ENCODE results near the gene CSK.

Gene CSK

DNA sequence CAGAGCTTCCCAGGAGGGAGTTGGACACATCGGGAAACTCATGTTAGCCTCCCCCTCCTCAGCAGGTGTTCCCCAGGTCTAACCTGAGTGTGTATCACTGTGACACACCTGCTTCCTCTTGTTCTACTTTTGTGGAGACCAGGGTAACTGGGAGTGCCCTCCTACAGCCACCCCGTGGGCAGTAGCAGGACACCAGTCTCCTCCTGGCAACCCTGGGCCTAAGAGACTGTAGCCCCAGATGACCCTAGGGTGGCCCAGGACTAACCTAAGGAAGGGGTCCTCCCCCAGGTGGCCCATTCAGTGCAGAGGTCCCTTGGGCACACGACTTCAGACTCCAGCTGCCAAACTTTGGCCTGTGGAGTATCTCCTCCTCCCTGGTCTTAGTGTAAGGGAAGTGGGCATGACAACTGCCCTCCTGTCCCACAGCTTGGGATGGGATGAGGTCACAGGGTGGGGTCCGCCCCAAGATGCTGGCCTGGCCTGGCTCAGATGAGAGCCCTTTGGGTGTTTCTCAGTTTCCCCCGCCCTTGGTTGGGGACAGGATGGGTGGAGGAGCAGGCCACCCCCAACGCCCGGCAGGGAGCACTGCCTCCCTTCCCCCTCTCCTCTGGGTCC lies 4.8 kb downstream of the CSK start:
- no peak overlapping the region for H3K27ac ChIP-seq (ENCODE audit: low read depth, low read length)
- H4K12ac ChIP-seq (ENCODE audit: low read depth, low read length): no peak overlapping the region
- no CpG with 5 or more reads among the region's 7 CpGs for WGBS (ENCODE audit: extremely low coverage, insufficient coverage, insufficient read length)
- peaks cover 13 to 14% of the 10 kb centered on the region in 2 experiments for H3K4me1 ChIP-seq (ENCODE audit: control insufficient read depth in 1 of 2, insufficient read depth in 2 of 2, low read length in 2 of 2)
- H3K9ac ChIP-seq (ENCODE audit: low read length): no peak overlapping the region
- no peak overlapping the region for H2BK12ac ChIP-seq (ENCODE audit: low read length)
- no peaks in the 10 kb centered on the region for H3K9me3 ChIP-seq (ENCODE audit: insufficient read depth, low read depth, low read length)
- H3K27me3 ChIP-seq (ENCODE audit: insufficient read depth, low read length): no peaks in the 10 kb centered on the region
- H3K4me3 ChIP-seq (ENCODE audit: low read depth, low read length): no peak overlapping the region
- no peak overlapping the region for H3K4ac ChIP-seq (ENCODE audit: low read depth, low read length)
- H3K79me2 ChIP-seq (ENCODE audit: control insufficient read depth, insufficient read depth, low read length, poor library complexity): peaks cover 10% of the 10 kb centered on the region
- H3K79me1 ChIP-seq (ENCODE audit: low read length): peaks cover 7% of the 10 kb centered on the region
- H3K4me2 ChIP-seq (ENCODE audit: low read length): no peak overlapping the region
- peaks cover 3 to 8% of the 10 kb centered on the region in 2 experiments for H3K36me3 ChIP-seq (ENCODE audit: control insufficient read depth in 1 of 2, insufficient read depth in 2 of 2, low read length in 2 of 2)
- no peak overlapping the region for H2AK5ac ChIP-seq (ENCODE audit: low read length)
- no peak for DNase-seq
- H2BK5ac ChIP-seq (ENCODE audit: low read depth, low read length, poor library complexity): no peak overlapping the region
- no peak overlapping the region for H4K91ac ChIP-seq (ENCODE audit: low read depth, low read length)
- H2AFZ ChIP-seq (ENCODE audit: insufficient read depth, low read length, poor library complexity): no peak overlapping the region
- H2BK120ac ChIP-seq (ENCODE audit: insufficient read depth, low read length, poor library complexity): no peak overlapping the region
- no peak overlapping the region for H4K8ac ChIP-seq (ENCODE audit: low read depth, low read length)
- no peak overlapping the region for H3K18ac ChIP-seq (ENCODE audit: low read length)
- H3K23ac ChIP-seq (ENCODE audit: low read length): no peak overlapping the region
- no peak overlapping the region for H3K14ac ChIP-seq (ENCODE audit: low read length)

DNA sequence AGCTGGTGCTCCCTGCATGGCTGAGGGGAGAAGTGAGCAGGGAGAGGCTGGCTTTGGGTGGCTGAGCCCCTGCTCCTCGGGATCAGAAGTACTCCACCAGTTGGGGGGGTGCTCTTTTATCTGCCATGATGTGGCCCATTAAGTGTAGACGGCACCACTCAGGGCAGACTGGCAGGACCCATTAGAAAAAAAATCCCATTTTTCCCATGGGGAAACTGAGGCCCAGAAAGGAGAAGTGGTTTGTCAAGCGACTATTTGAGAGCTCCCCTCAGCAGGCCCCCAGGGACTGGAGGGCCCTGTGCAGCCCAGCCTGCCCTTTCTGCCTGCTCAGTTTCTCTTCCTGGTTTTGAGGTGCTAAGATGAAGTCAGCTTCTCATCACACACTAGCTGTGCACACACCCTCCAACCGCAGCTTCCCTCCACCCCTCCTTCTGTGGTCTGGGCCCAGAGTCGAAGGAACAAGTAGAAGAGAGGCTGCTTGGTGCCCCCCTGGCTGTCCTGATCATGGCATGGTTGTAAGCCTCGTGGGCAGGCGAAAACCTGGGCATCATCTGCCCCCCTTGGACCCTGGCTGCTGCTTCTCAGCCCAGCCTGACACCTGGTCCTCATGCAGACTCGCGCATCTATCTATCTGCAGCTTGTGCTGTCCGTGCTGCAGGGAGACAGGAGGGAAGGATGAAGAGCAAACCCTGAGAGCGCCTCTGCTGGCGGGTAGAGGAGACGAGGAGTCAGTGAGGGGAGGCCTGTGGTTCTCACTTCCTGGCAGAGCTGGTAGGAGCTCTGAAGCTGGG lies 5.6 kb downstream of the CSK start:
- no peak overlapping the region for H3K23ac ChIP-seq (ENCODE audit: low read length)
- no peak overlapping the region for H3K4ac ChIP-seq (ENCODE audit: low read depth, low read length)
- no peak overlapping the region for H2BK12ac ChIP-seq (ENCODE audit: low read length)
- H3K4me2 ChIP-seq (ENCODE audit: low read length): no peak overlapping the region
- H3K79me1 ChIP-seq (ENCODE audit: low read length): peaks cover 3% of the 10 kb centered on the region
- no peaks in the 10 kb centered on the region for H3K9me3 ChIP-seq (ENCODE audit: insufficient read depth, low read depth, low read length)
- H3K36me3 ChIP-seq (ENCODE audit: control insufficient read depth in 1 of 2, insufficient read depth in 2 of 2, low read length in 2 of 2): peaks cover 3 to 8% of the 10 kb centered on the region in 2 experiments
- H3K79me2 ChIP-seq (ENCODE audit: control insufficient read depth, insufficient read depth, low read length, poor library complexity): peaks cover 9% of the 10 kb centered on the region
- no peak overlapping the region for H2AFZ ChIP-seq (ENCODE audit: insufficient read depth, low read length, poor library complexity)
- H4K12ac ChIP-seq (ENCODE audit: low read depth, low read length): no peak overlapping the region
- H2BK120ac ChIP-seq (ENCODE audit: insufficient read depth, low read length, poor library complexity): no peak overlapping the region
- peak in 1 of 2 donors; percentile 42 for DNase-seq
- peaks cover 13 to 15% of the 10 kb centered on the region in 2 experiments for H3K4me1 ChIP-seq (ENCODE audit: control insufficient read depth in 1 of 2, insufficient read depth in 2 of 2, low read length in 2 of 2)
- H2AK5ac ChIP-seq (ENCODE audit: low read length): no peak overlapping the region
- no peaks in the 10 kb centered on the region for H3K27me3 ChIP-seq (ENCODE audit: insufficient read depth, low read length)
- no peak overlapping the region for H3K14ac ChIP-seq (ENCODE audit: low read length)
- H3K9ac ChIP-seq (ENCODE audit: low read length): no peak overlapping the region
- H4K91ac ChIP-seq (ENCODE audit: low read depth, low read length): no peak overlapping the region
- H2BK5ac ChIP-seq (ENCODE audit: low read depth, low read length, poor library complexity): no peak overlapping the region
- no peak overlapping the region for H3K4me3 ChIP-seq (ENCODE audit: low read depth, low read length)
- no CpG with 5 or more reads among the region's 13 CpGs for WGBS (ENCODE audit: extremely low coverage, insufficient coverage, insufficient read length)
- no peak overlapping the region for H4K8ac ChIP-seq (ENCODE audit: low read depth, low read length)
- no peak overlapping the region for H3K18ac ChIP-seq (ENCODE audit: low read length)
- H3K27ac ChIP-seq (ENCODE audit: low read depth, low read length): no peak overlapping the region

DNA sequence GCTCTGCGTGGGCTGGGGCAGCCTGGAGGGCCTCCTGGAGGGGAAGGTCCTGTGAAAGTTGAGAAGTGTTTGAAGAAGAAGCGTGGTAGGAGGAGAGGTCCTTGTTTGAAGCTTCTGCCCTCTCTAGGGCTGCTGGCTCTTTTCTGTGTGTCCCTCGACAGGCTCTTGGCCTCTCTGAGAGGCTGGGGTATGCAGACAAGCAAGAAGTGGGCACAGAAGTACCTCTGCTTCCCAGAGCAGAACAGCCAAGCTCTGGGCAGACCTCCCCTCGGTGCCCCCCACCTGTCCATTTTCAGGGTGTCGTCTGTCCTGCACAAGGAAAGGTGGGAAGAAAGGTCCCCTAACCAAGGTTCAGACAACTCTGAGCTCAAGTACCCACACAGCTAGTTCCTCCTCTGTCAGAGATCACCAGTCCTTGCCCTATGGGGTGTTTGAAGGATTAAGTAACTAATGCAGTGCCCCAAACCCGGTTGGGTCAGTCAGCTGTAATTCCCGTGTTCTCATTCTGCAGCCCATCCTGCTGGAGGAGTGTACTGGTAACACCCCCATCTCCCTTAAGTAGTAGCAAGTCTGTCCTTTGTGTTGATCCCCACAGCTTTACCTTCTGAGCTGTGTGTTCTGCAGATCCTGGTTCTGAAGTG lies 6.3 kb downstream of the CSK start:
- WGBS (ENCODE audit: extremely low coverage, insufficient coverage, insufficient read length): no CpG with 5 or more reads among the region's 7 CpGs

DNA sequence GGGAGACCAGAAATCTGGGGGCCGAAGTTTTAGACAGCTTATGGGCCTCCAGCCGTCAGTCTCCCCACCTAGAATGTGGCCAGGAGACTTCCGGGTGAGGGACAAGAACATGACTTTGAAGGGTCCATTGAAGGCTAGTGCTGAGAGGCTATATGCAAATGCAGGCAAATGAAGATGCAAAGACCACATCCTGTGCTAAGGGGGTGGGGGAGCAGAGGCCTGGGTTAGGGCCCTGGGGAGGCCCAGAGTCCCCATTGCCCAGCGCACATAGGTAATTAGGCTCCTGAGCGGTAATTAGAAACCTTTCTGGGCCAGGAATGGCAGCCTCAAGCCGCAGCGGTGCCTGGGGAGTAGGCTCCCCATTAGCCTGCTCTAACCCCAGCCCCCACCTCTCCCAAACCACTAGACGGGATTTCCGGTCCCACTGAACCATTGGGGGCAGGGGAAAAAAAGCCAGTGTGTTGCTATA lies 6.8 kb downstream of the CSK start:
- Histone ChIP-seq H3K4me1 (ENCODE audit: control insufficient read depth in 1 of 2, insufficient read depth in 2 of 2, low read length in 2 of 2) (peaks cover 4 to 8% of the 10 kb centered on the region in 2 experiments), H3K79me2 (ENCODE audit: control insufficient read depth, insufficient read depth, low read length, poor library complexity) (peaks cover under 1% of the 10 kb centered on the region), H2BK5ac (ENCODE audit: low read depth, low read length, poor library complexity) (no peak overlapping the region), H2AFZ (ENCODE audit: insufficient read depth, low read length, poor library complexity) (no peak overlapping the region), H3K27me3 (ENCODE audit: insufficient read depth, low read length) (no peaks in the 10 kb centered on the region), H3K18ac (ENCODE audit: low read length) (no peak overlapping the region), H3K79me1 (ENCODE audit: low read length) (no peaks in the 10 kb centered on the region), H2BK12ac (ENCODE audit: low read length) (no peak overlapping the region), H3K9me3 (ENCODE audit: insufficient read depth, low read depth, low read length) (peaks cover 1% of the 10 kb centered on the region), H4K8ac (ENCODE audit: low read depth, low read length) (no peak overlapping the region), H3K14ac (ENCODE audit: low read length) (no peak overlapping the region), H4K12ac (ENCODE audit: low read depth, low read length) (no peak overlapping the region), H3K9ac (ENCODE audit: low read length) (no peak overlapping the region), H3K4ac (ENCODE audit: low read depth, low read length) (no peak overlapping the region), H4K91ac (ENCODE audit: low read depth, low read length) (no peak overlapping the region), H2BK120ac (ENCODE audit: insufficient read depth, low read length, poor library complexity) (no peak overlapping the region), H2AK5ac (ENCODE audit: low read length) (no peak overlapping the region), H3K4me3 (ENCODE audit: low read depth, low read length) (no peak overlapping the region), H3K4me2 (ENCODE audit: low read length) (no peak overlapping the region), H3K27ac (ENCODE audit: low read depth, low read length) (no peak overlapping the region), H3K36me3 (ENCODE audit: control insufficient read depth in 1 of 2, insufficient read depth in 2 of 2, low read length in 2 of 2) (peaks cover 3 to 8% of the 10 kb centered on the region in 2 experiments), H3K23ac (ENCODE audit: low read length) (no peak overlapping the region)
- no CpG with 5 or more reads among the region's 9 CpGs for WGBS (ENCODE audit: extremely low coverage, insufficient coverage, insufficient read length)
- no peak for DNase-seq

More for the DNA sequence above, 6.3 kb downstream of the CSK start:
- Histone ChIP-seq H4K8ac (ENCODE audit: low read depth, low read length) (no peak overlapping the region), H2BK120ac (ENCODE audit: insufficient read depth, low read length, poor library complexity) (no peak overlapping the region), H3K79me2 (ENCODE audit: control insufficient read depth, insufficient read depth, low read length, poor library complexity) (peaks cover 4% of the 10 kb centered on the region), H3K36me3 (ENCODE audit: control insufficient read depth in 1 of 2, insufficient read depth in 2 of 2, low read length in 2 of 2) (peaks cover 3 to 8% of the 10 kb centered on the region in 2 experiments), H3K4me3 (ENCODE audit: low read depth, low read length) (no peak overlapping the region), H3K4me2 (ENCODE audit: low read length) (no peak overlapping the region), H2BK12ac (ENCODE audit: low read length) (no peak overlapping the region), H3K27me3 (ENCODE audit: insufficient read depth, low read length) (no peaks in the 10 kb centered on the region), H2AK5ac (ENCODE audit: low read length) (no peak overlapping the region), H3K14ac (ENCODE audit: low read length) (no peak overlapping the region), H3K9me3 (ENCODE audit: insufficient read depth, low read depth, low read length) (peaks cover 1% of the 10 kb centered on the region), H4K91ac (ENCODE audit: low read depth, low read length) (no peak overlapping the region), H3K27ac (ENCODE audit: low read depth, low read length) (no peak overlapping the region), H2AFZ (ENCODE audit: insufficient read depth, low read length, poor library complexity) (no peak overlapping the region), H3K23ac (ENCODE audit: low read length) (no peak overlapping the region), H3K79me1 (ENCODE audit: low read length) (no peaks in the 10 kb centered on the region), H4K12ac (ENCODE audit: low read depth, low read length) (no peak overlapping the region), H2BK5ac (ENCODE audit: low read depth, low read length, poor library complexity) (no peak overlapping the region), H3K18ac (ENCODE audit: low read length) (no peak overlapping the region), H3K4ac (ENCODE audit: low read depth, low read length) (no peak overlapping the region), H3K9ac (ENCODE audit: low read length) (no peak overlapping the region), H3K4me1 (ENCODE audit: control insufficient read depth in 1 of 2, insufficient read depth in 2 of 2, low read length in 2 of 2) (peaks cover 9 to 11% of the 10 kb centered on the region in 2 experiments)
- no peak for DNase-seq

All from trophoblast cell (in vitro differentiated cells and primary cell).